ENCODE results near the gene COPG2.
"Not testable (repeated sequence)": the region's sequence is repeated elsewhere in the genome, so short reads cannot be mapped to it uniquely, and the experiment has no call there.

Gene COPG2, protein sequence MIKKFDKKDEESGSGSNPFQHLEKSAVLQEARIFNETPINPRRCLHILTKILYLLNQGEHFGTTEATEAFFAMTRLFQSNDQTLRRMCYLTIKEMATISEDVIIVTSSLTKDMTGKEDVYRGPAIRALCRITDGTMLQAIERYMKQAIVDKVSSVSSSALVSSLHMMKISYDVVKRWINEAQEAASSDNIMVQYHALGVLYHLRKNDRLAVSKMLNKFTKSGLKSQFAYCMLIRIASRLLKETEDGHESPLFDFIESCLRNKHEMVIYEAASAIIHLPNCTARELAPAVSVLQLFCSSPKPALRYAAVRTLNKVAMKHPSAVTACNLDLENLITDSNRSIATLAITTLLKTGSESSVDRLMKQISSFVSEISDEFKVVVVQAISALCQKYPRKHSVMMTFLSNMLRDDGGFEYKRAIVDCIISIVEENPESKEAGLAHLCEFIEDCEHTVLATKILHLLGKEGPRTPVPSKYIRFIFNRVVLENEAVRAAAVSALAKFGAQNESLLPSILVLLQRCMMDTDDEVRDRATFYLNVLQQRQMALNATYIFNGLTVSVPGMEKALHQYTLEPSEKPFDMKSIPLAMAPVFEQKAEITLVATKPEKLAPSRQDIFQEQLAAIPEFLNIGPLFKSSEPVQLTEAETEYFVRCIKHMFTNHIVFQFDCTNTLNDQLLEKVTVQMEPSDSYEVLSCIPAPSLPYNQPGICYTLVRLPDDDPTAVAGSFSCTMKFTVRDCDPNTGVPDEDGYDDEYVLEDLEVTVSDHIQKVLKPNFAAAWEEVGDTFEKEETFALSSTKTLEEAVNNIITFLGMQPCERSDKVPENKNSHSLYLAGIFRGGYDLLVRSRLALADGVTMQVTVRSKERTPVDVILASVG

DNA sequence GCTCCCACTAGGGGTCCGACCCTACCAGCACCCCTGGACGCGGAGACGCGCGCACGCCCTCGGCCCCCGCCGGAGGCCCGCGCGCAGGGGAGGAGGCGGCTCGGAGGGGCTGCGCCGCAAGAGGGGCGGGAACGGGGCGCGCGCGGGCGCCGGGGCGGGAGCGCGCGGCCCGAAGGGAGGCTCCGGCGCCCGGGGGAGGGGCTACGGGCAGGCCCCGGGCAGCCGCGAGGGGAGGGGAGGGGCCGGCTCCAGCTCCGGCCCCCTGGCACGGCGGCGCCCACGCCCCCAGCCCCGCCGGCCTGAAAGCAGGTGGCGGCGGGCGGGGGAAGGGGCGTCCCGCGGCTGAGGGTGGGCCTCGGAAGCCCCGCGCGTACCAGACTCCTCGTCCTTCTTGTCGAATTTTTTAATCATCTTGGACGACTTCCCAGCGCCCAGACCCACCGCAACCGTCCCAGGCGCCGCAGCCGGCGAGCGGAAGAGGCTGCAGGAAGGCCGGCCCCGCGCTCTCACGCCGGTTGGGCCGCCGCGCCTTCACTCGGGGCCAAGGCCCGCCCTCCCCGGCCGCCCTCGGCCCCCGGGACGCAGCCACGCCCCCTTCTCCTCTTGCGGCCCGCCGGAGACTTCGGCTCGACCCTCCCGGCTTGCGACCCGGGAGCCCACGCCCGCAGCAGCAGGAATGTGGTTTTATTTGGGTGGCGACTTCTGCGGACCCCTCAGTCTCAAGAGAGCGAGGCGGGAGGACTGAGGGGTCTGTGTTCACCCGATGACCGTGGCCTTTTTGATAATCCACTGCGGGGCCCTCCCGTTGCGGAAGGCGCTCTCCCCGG lies at the start of gene COPG2:
TSS of gene COPG2 (minus strand) at position 491 of the 827 bp plus-strand sequence. CDS start at position 411, 80 bp downstream.
- in situ Hi-C loops (cut with MboI; ENCODE audit: low sequenced_read_pairs), result no loop called here

DNA sequence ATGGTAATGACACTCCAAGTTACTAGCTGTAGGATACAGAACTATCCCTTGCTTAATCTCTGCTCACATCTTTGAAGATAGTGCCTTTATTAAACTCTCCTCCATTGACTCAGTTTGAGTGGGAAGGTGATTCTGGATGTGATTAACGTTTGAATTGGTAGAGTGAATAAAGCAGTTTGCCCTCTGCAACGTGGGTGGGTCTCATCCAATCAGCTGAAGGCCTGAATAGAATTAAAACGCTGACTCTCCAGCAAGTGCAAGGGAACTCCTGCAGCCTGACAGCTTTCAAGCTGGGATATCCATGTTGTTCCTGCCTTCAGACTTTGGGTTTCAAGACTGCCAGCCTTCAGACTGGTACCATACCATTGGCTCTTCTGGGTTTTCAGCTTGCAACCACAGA lies 43.9 kb upstream of the COPG2 start:
- in situ Hi-C loops (cut with MboI; ENCODE audit: low sequenced_read_pairs), result no loop called here

DNA sequence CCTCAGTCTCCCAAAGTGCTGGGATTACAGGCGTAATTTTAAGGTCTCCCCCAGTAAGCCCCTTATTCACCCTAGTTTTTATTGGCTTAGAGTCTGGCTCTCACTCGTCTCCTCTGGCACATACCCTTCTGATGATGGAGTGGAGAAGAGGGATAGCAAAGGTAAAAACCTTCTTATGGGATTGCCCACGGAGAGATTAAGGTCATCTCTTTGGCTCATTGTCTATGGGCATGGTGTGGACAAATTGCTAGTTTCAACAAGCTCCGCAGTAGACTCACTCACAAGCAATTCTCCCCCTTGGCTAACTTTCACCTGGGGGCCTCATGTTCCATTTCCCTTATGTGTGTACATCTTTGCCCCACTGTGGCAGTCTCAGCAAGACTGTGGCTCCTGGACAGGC lies 40.2 kb upstream of the COPG2 start:
- in situ Hi-C loops (cut with MboI; ENCODE audit: low sequenced_read_pairs), result no loop called here

DNA sequence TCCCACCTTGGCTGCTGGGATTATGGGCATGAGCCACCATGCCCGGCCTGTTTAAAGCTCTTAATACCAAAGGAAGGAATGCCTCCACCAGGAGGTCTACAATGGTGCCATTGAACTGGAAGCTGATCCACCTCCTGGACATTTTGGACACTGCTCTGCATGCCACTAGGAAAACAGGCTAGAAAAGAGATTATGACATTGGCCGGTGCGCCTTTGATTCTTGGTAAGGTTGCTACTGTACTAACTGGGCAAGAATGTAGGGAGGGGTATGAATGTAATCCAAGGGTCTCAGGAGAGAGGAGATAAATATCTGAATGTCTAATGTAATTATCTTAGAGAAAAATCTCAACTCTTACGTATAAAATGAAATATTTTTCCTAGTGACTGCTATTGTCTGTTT lies 39.5 kb upstream of the COPG2 start:
- in situ Hi-C loops (cut with MboI; ENCODE audit: low sequenced_read_pairs), result no loop called here

DNA sequence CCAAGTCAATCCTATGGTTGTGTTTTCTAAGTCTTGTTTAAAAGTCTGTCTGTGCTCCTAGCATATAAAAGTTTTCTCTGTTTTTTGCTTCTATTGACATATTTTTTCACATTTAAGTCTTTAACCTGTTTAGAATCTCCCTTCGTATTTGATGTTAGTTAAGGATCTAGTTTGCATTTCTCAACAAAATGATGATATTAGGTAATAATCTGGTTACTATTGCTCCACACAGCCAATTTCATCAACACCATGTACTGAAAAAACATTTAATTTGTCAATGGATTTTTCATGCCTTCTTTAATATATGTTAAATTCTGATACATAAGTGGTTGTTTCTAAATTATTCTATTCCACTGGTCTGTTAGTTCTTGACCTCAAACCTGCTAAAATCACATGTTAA lies 35.3 kb upstream of the COPG2 start:
- in situ Hi-C loops (cut with MboI; ENCODE audit: low sequenced_read_pairs), result no loop called here

DNA sequence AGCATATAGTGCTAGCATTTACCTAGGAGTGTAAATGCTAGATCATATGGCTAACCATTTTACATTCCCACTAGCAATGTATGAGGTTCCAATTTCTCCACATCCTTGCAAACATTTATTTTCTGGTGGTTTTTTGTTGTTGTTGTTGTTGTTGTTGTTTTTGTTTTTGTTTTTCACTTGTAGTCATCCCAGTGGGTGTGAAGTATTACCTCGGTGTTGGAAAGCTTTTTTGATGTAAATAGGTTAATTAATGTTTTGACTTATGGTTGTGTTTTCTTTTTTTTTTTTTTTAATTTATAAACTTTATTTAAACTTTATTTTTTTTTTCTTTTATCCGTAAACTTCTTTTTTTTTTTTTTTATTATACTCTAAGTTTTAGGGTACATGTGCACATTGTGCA lies 33.1 kb upstream of the COPG2 start:
- in situ Hi-C loops (cut with MboI; ENCODE audit: low sequenced_read_pairs), result no loop called here

DNA sequence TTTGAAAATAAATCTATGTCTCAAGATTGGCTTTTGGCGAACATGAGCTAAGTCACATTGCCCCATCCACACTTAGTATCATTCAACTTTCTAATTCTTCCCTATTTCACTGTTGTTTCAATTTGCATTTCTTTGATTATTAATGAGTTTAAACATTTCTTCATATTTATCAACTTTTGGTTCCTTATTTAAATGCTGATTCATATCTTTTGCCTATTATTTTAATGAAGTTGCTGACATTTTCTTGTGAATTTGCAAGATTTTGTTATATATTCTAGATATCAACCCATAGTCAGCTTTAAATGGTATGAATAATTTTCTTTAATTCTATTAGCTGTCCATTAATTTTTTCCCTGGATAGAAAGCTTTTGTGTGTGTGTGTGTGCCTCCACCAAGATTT lies 32.2 kb upstream of the COPG2 start:
- in situ Hi-C loops (cut with MboI; ENCODE audit: low sequenced_read_pairs), result no loop called here

DNA sequence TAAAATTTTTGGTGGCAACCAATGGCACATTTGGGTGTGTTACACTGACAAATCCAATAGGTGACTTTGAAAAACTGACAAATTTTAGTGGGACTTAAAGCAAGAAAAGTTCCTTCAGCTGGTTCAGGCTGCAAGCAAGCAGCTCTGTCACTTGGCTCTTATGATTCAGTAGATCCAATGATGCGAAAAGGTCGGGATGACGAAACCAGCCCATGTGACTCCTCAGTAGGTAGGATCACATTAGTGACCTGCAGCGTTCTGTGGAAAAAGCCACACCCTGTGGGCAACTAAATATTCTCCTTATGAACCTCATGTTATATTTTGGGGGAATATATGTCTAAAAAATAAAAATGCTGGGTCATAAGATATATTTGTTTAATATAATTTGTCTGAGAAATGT lies 31.1 kb upstream of the COPG2 start:
- in situ Hi-C loops (cut with MboI; ENCODE audit: low sequenced_read_pairs), result no loop called here

DNA sequence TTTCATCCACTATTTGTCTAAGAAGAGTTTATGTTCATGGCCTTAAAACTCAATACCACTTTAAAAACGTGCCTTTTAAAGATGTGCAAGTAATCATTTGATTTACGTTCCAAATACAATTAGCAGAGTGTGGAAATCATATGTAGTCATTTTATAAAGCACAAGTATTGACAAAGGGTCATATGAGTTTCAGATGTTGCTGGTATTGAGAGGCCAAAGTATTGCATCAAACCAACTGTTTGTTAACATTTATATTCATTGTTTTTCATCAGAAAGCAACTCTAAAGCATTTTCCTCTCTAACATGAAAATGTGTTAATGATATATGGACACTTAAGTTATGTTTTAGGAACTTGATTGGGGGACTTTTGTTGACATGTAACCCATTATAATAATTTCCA lies 29.3 kb upstream of the COPG2 start:
- in situ Hi-C loops (cut with MboI; ENCODE audit: low sequenced_read_pairs), result no loop called here

DNA sequence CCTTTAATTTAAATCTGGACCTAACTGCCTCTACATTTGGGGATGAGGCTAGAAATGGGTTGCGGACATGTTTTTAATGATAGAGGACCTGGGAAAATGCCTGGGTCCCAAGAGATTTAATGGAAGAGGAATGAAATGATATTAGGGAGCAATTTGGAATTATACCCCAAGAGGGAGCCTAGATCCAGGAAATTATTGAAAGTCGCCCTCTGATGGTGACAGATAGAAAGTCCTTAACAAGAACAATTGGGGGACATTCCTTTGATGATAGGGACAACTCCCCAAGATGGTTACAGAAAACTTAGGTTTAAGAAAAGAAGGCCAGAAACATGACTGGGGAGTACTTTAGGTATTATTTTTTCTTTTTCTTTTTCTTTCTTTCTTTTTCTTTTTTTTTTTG lies 27.3 kb upstream of the COPG2 start:
- in situ Hi-C loops (cut with MboI; ENCODE audit: low sequenced_read_pairs), result no loop called here

DNA sequence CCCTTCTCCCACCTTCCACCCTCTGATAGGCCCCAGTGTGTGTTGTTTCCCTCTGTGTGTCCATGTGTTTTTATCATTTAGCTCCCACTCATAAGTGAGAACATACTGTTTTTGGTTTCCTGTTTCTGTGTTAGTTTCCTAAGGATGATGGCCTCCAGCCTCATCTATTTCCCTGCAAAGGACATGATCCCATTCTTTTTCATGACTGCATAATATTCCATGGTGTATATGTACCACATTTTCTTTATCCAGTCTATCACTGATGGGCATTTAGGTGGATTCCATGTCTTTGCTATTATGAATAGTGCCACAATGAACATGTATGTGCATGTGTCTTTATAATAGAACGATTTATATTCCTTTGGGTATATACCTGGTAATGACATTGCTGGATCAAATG lies 23.8 kb upstream of the COPG2 start:
- in situ Hi-C loops (cut with MboI; ENCODE audit: low sequenced_read_pairs), result not testable (repeated sequence)

DNA sequence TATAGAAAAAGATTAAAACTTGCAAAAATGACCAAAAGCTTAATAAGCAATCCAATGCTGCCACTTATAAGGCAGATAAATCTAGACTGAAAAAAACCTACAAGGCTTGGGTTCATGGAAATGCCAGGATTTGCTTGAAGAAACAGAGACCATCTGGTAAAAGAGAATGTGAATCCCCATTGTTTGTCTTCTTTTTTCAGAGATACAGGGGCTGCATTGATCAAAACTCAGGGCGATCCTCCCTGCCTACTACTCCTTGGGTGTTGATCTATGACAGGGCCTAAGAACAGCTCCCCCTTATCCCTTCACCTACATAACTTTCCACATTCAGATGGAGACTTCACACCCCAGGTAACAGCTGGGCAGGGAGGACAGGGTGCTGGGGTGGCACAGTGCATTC lies 21.1 kb upstream of the COPG2 start:
- in situ Hi-C loops (cut with MboI; ENCODE audit: low sequenced_read_pairs), result no loop called here

DNA sequence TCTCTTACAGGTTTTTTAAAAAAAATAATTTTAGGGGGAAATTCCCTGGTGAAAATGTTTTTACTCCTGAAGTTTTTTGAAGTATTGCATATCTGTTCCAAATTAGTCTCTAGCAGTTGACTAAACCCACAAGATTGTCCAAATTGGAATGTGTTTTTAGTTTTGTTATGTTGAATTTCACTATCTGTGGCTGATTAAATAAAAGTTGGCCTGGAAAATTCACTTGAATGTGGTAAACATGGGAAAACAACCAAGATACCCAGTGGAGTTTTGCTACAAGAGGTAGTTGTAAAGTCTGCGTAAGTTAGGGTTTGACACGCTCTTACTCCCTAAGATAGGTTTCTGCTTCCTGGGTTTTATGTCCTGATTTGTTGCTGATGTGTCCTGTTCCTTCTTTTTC lies 14.5 kb upstream of the COPG2 start:
- in situ Hi-C loops (cut with MboI; ENCODE audit: low sequenced_read_pairs), result no loop called here

DNA sequence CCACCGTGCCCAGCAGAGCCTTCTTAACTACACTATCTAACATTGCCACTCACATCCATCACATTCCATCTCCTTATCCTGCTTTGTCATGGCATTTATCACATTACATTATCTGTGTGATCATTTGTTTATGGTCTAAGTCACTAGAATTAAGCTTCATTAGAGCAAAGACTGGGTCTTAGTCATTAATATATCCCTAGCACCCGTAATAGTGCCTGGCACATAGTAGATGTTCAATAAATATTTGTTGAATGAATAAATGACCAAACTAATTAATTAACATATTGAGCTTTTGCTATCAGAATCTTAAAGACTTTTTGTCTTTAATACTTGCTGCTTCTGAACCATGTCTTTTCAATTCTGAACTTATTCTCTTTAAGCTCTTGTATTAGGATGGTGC lies 5.9 kb upstream of the COPG2 start:
- in situ Hi-C loops (cut with MboI; ENCODE audit: low sequenced_read_pairs), result no loop called here

DNA sequence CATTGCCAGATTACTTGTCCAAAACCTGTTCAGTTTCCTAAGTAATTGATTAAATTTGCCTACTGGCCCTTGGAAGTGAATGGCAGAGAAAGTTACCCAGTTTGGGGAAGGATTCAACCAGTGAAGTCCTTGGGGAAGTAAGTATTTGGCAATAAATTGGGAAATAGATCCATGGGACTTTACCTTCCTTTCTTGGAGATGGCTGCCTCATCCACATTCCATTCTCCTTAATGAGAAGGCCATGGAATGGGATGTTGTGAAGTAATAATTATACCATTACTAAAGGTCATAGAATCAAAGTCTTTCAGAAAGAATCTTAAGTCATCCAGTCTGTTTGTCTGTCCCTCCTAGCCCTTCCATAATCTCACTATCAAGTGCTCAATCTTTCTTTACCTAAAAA lies 4.5 kb upstream of the COPG2 start:
- in situ Hi-C loops (cut with MboI; ENCODE audit: low sequenced_read_pairs), result no loop called here

DNA sequence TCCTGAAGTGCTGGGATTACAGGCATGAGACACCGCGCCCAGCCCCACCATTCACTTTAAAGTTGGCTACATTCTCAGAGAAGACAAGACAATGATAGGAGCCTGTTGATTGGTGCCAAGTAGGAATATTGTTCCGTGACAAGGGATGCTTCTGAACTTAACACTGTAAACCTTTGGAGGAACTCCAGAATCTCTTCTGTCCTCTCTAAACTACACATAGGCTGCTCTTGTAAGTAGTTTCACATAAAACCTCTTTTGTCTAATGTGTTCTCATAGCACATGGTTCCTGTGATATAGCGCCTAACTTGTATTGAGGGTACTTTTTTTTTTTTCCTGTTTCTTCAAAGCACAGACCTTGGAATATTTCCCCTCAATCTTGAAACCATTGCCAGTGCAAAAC lies 3.6 kb upstream of the COPG2 start:
- in situ Hi-C loops (cut with MboI; ENCODE audit: low sequenced_read_pairs), result no loop called here

DNA sequence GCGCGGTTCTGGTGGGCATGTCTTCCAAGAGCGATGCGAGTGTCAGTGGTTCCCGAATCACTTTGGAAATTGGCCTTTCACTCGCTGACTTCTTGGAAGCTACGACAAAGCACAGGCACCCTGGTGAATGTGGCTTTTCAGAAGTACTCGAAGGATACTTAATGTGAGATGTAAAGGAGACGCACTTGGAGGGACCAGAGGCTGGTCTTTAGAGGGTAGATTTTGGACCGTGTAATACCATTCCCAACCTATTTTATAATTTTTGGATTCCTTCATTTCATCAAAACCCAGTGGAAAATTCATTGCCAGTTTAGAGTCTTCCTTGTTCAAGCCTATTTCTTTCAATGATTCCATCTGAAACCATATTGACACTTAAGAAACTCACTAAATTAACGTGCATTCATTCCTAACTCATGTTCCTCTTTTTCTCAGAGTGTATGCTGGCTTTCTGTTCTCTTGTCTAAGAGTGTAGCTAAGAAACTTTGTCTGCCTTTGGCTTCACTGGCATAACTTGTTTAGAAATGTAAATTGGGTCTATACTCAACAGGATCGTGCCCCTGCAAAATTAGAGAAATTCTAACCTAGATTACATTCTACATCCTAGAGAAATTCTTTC lies 645 bp upstream of the COPG2 start:
- in situ Hi-C loops (cut with MboI; ENCODE audit: low sequenced_read_pairs), result no loop called here

DNA sequence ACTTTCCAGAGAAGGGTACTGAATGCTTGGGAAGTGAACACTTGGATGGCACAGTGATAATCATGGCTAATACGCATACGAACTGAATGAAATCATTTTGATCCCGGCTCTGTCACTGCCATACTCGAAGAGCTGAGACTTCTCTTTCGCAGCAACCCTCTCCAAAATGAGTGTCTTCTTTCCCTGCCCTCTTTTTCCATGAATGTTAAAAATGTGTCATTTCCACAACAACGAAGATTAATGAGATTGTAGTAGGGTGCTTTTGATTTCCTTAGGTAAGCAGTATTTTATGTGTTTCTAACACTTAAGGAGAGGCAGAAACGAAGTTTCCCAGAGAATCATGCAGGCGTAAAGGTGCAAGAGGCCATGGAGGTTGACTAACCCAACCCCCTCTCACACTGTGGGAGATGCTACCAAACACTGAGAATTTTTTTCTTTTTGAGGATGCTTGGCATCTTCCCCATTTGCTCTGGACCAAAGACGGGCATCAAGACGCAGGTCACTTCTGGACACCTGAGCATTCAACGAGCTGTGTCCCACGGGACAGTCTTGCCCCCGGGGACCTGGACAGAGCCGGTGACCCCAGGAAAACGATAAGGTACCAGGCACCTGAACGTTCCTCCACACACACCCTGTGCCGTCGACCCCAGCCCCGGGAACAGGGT lies 823 bp downstream of the COPG2 start:
- in situ Hi-C loops (cut with MboI; ENCODE audit: low sequenced_read_pairs), result no loop called here

DNA sequence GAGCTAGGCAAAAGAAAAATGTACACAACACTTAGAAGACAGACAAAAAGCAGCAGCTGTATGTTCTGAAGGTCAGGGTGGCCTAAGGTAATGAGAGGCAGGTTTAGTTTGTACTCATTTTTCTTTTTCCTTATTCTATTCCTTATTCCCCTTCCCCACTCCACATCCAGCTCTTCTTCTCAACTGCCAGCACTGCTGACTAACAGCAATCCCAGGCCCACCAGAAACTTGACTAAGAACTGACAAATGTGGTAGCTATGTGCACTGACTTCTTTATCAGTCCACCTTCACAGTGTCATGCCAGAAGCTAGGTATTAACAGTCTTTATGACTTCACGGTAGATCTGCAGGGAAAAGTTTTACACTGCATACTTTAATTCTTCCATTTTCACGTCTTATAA lies 6.1 kb downstream of the COPG2 start:
- in situ Hi-C loops (cut with MboI; ENCODE audit: low sequenced_read_pairs), result no loop called here

DNA sequence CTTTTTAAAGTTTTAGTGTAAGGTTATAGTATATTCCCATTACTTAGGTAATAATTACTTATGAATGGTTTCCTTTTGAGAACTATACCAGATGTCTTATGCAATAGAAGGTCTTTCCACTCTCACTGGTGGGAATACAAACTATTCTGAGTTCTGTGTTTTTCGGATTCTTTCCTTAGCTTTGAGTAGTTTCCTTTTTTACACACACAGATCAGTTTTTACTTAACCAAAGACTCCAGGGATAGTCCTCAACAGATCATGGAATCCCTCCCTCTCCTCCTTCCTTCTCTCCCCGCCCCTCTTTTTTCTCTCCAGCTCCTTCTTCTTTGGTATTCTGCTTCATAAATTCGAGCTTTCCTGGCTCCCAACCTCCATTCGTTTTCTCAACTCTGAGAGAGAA lies 13.3 kb downstream of the COPG2 start:
- in situ Hi-C loops (cut with MboI; ENCODE audit: low sequenced_read_pairs), result no loop called here

All from HL-60/S4 treated with phorbol 12-myristate 13-acetate at 8.2 ng/mL for 4 days and 3 days (cell line).